Neuronal stem cell (in vitro differentiated cells): ENCODE data around the gene SENP8.

Experiments
- DNase-seq: peaks from one replicate; pipeline ENCODE4 v3.0.0-alpha.2; 2013; ENCODE audit warnings: low spot score
- H2AFZ ChIP-seq: one replicate; pipeline ENCODE4 v1.6.1; 2013; ENCODE audit warnings: mild to moderate bottlenecking, low read length, inconsistent platforms
- H2AK5ac ChIP-seq: 2 replicates; pipeline ENCODE4 v1.6.1; 2013; ENCODE audit warnings: low read depth, mild to moderate bottlenecking, inconsistent platforms, low read length, moderate library complexity, mixed read lengths
- H2BK120ac ChIP-seq: 2 replicates; pipeline ENCODE4 v1.6.1; 2013; ENCODE audit warnings: low read depth, mild to moderate bottlenecking, inconsistent platforms, low read length, moderate library complexity, mixed read lengths
- H2BK12ac ChIP-seq: one replicate; pipeline ENCODE4 v1.6.1; 2013; ENCODE audit warnings: low read length, inconsistent platforms
- H2BK15ac ChIP-seq: 2 replicates; pipeline ENCODE4 v1.6.1; 2013; ENCODE audit warnings: mild to moderate bottlenecking, low read length, inconsistent platforms, mixed read lengths
- H2BK5ac ChIP-seq: one replicate; pipeline ENCODE4 v1.6.1; 2013; ENCODE audit warnings: inconsistent platforms, mild to moderate bottlenecking, low read length, moderate library complexity
- H3K14ac ChIP-seq: one replicate; pipeline ENCODE4 v1.6.1; 2013; ENCODE audit warnings: low read length, inconsistent platforms
- H3K18ac ChIP-seq: 2 replicates; pipeline ENCODE4 v1.6.1; 2013; ENCODE audit warnings: low read length, inconsistent platforms
- H3K23ac ChIP-seq: 2 replicates; pipeline ENCODE4 v1.6.1; 2013; ENCODE audit warnings: low read depth, mild to moderate bottlenecking, mixed read lengths, low read length, inconsistent platforms; ENCODE audit not compliant: poor library complexity
- H3K27ac ChIP-seq: replicated peaks from 3 replicates; pipeline ENCODE4 v1.5.1; 2013; ENCODE audit warnings: low read length, inconsistent platforms
- H3K27me3 ChIP-seq, 3 experiments: 2 replicates each; pipeline ENCODE4 v1.6.1; 2013; ENCODE audit warnings: low read length in 3 of 3, mild to moderate bottlenecking in 2 of 3, inconsistent platforms in 1 of 3, low read depth in 1 of 3, mixed read lengths in 1 of 3, moderate library complexity in 1 of 3; ENCODE audit not compliant: control insufficient read depth in 3 of 3, insufficient read depth in 3 of 3
- H3K36me3 ChIP-seq, 2 donors: replicated peaks in 1 of 2; 2 replicates each; pipeline ENCODE4 v1.6.1; 2013; ENCODE audit warnings: low read length in 2 of 2; ENCODE audit not compliant: control insufficient read depth in 2 of 2, insufficient read depth in 2 of 2
- H3K4ac ChIP-seq: 2 replicates; pipeline ENCODE4 v1.6.1; 2013; ENCODE audit warnings: inconsistent platforms, mild to moderate bottlenecking, low read length, moderate library complexity
- H3K4me1 ChIP-seq, 2 donors: 1 replicate in 1 of 2; 2 replicates in 1 of 2; pipeline ENCODE4 v1.6.1; 2013; ENCODE audit warnings: low read length in 2 of 2, low read depth in 1 of 2; ENCODE audit not compliant: control insufficient read depth in 2 of 2, insufficient read depth in 1 of 2
- H3K4me2 ChIP-seq: one replicate; pipeline ENCODE4 v1.6.1; 2013; ENCODE audit warnings: mild to moderate bottlenecking, low read length, inconsistent platforms; ENCODE audit not compliant: insufficient read depth, poor library complexity, severe bottlenecking
- H3K4me3 ChIP-seq, 2 donors: 2 replicates each; pipeline ENCODE4 v1.5.1; 2013; ENCODE audit warnings: low read length in 2 of 2, mild to moderate bottlenecking in 2 of 2, inconsistent platforms in 1 of 2, moderate library complexity in 1 of 2
- H3K79me1 ChIP-seq: one replicate; pipeline ENCODE4 v1.6.1; 2013; ENCODE audit warnings: low read depth, mild to moderate bottlenecking, inconsistent platforms, low read length, moderate library complexity
- H3K9ac ChIP-seq: one replicate; pipeline ENCODE4 v1.6.1; 2013; ENCODE audit warnings: mild to moderate bottlenecking, low read depth, low read length, inconsistent platforms; ENCODE audit not compliant: poor library complexity
- H3K9me3 ChIP-seq, 2 donors: replicated peaks in 1 of 2; 2 replicates each; pipeline versions ENCODE3 to v1.6.1; 2013; ENCODE audit warnings: low read length in 2 of 2, mild to moderate bottlenecking in 2 of 2, inconsistent platforms in 1 of 2, low read depth in 1 of 2, mixed read lengths in 1 of 2, moderate library complexity in 1 of 2; ENCODE audit not compliant: control insufficient read depth in 2 of 2, insufficient read depth in 1 of 2
- H4K8ac ChIP-seq: one replicate; pipeline ENCODE4 v1.6.1; 2013; ENCODE audit warnings: low read depth, mild to moderate bottlenecking, inconsistent platforms, low read length, moderate library complexity
- H4K91ac ChIP-seq: one replicate; pipeline ENCODE4 v1.6.1; 2013; ENCODE audit warnings: low read length, low read depth, mild to moderate bottlenecking, inconsistent platforms; ENCODE audit not compliant: poor library complexity
- WGBS, 2 donors: extraction: QIAGEN DNeasy Blood & Tissue Kit; methylation state at CpG; one replicate each; pipeline ENCODE4 v1.1.7; 2013; ENCODE audit warnings: missing lambda C conversion rate in 2 of 2, mixed read lengths in 1 of 2; ENCODE audit not compliant: insufficient read length in 2 of 2, insufficient replicate concordance in 1 of 2; ENCODE audit errors: extremely low coverage in 2 of 2; 5-methylcytosine and 5-hydroxymethylcytosine counted together

The SENP8 gene

DNA sequence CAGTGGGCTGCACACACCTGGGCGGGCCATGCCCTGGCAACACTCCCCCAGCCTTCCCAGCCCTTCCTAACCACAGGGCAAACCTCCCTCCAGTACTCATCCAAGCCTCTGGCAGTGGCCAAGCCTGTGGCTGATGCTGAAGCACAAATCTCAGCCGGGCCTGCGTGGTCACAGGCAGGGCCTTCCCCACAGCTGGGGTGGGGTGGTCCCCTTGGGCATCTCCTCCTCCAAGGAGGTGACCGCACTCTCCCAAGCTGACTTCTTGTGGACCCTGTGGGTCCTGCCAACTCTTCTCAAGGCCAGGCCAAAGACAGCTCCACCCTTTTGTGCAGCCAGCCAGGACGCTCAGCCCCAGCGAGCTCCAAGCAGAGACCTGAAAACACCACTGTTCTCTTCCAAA is 58.0 kb downstream of the SENP8 start:
- Histone ChIP-seq H3K4me2 (no peak overlapping the region), H3K4ac (no peak overlapping the region), H3K9ac (no peak overlapping the region), H3K4me3 (no peak overlapping the region), H3K36me3 (no peaks in the 10 kb centered on the region), H3K18ac (peak overlapping the region; percentile 15), H2BK15ac (peak overlapping the region; percentile 7), H3K27ac (no peak overlapping the region), H3K79me1 (no peaks in the 10 kb centered on the region), H2AK5ac (peak overlapping the region; percentile 11), H3K4me1 (peaks cover 17 to 23% of the 10 kb centered on the region in 2 donors), H4K8ac (no peak overlapping the region), H3K27me3 (peaks cover 0 to 36% (median 0%) of the 10 kb centered on the region in 3 experiments), H4K91ac (no peak overlapping the region), H2BK120ac (no peak overlapping the region), H2BK5ac (no peak overlapping the region), H3K23ac (no peak overlapping the region), H2BK12ac (no peak overlapping the region), H2AFZ (no peak overlapping the region), H3K9me3 (no peaks in the 10 kb centered on the region), H3K14ac (no peak overlapping the region)
- DNase-seq: no peak
- WGBS, 2 donors: no CpG with 5 or more reads among the region's 6 CpGs

- Histone ChIP-seq H3K79me1 (no peaks in the 10 kb centered on the region), H3K23ac (no peak overlapping the region), H3K18ac (no peak overlapping the region), H2BK12ac (no peak overlapping the region), H3K36me3 (no peaks in the 10 kb centered on the region), H3K4me2 (no peak overlapping the region), H2BK5ac (no peak overlapping the region), H3K9me3 (no peaks in the 10 kb centered on the region), H4K91ac (no peak overlapping the region), H2BK15ac (peak overlapping the region; percentile 7), H3K9ac (no peak overlapping the region), H3K4ac (no peak overlapping the region), H3K27me3 (peaks cover 0 to 39% (median 0%) of the 10 kb centered on the region in 3 experiments), H3K14ac (no peak overlapping the region), H2BK120ac (no peak overlapping the region), H2AK5ac (no peak overlapping the region), H3K4me3 (no peak overlapping the region), H2AFZ (no peak overlapping the region), H4K8ac (no peak overlapping the region), H3K4me1 (peaks cover 17 to 25% of the 10 kb centered on the region in 2 donors), H3K27ac (no peak overlapping the region)
- no peak for DNase-seq
- WGBS, 2 donors: no CpG with 5 or more reads among the region's 3 CpGs
Observed at GRCh38 chr15:72176743-72177142, 58.5 kb downstream of the SENP8 start.

- H3K9ac ChIP-seq: no peak overlapping the region
- peaks cover 0 to 54% (median 6%) of the 10 kb centered on the region in 3 experiments for H3K27me3 ChIP-seq
- H3K79me1 ChIP-seq: no peaks in the 10 kb centered on the region
- no peak overlapping the region for H3K4me2 ChIP-seq
- peak overlapping the region; percentile 31 for H2AK5ac ChIP-seq
- H3K14ac ChIP-seq: no peak overlapping the region
- H2AFZ ChIP-seq: peak overlapping the region; percentile 59
- no peak overlapping the region for H3K27ac ChIP-seq
- DNase-seq: no peak
- H3K18ac ChIP-seq: peak overlapping the region; percentile 67
- no peak overlapping the region for H4K91ac ChIP-seq
- no peak overlapping the region for H3K4ac ChIP-seq
- H3K36me3 ChIP-seq: no peaks in the 10 kb centered on the region
- no peak overlapping the region for H3K23ac ChIP-seq
- no CpG with 5 or more reads among the region's 13 CpGs for WGBS, 2 donors
- no peak overlapping the region for H4K8ac ChIP-seq
- peak overlapping the region; percentile 64 for H2BK120ac ChIP-seq
- peak overlapping the region; percentile 53 for H2BK15ac ChIP-seq
- H2BK12ac ChIP-seq: no peak overlapping the region
- H3K4me3 ChIP-seq: no peak overlapping the region
- peak overlapping the region; percentile 92 for H2BK5ac ChIP-seq
- no peaks in the 10 kb centered on the region for H3K9me3 ChIP-seq
- peaks cover 23 to 29% of the 10 kb centered on the region in 2 donors for H3K4me1 ChIP-seq
Observed at GRCh38 chr15:72178976-72179585, 60.9 kb downstream of the SENP8 start.

DNA sequence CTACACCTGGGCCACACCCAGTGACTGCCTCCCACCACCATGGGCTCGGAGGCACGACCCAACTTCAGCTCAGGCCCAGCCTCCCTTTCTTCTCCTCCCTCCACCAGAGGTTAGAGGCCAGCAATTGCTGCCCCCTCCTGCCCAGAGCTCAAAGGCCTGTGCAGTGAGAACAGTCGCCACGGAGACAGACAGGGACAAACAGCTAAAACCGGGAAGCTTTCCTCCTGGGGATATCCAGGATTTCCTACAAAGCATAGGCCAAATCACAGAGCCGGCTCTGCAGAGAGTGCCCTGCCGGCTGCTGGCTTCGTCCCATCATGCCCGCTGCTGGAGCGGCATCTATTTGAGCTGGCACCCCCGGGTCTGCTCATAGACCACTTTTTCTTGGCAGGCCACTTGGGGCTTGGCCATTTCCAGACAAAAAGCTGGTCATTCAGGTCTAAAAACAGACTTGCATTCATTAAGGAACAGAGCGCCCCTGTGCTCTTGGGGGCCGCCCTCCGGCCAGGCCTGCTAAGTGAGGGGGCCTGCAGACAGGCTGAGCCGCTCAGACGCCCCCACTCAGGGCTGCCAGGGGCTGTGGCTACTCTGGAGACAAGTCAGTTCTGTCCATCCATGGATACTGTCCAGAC is 61.9 kb downstream of the SENP8 start:
- DNase-seq: no peak

More for the DNA sequence above, 61.9 kb downstream of the SENP8 start:
- Histone ChIP-seq H3K4me1 (peaks cover 25 to 31% of the 10 kb centered on the region in 2 donors), H2AK5ac (no peak overlapping the region), H3K23ac (no peak overlapping the region), H3K4me2 (no peak overlapping the region), H3K4me3 (no peak overlapping the region), H3K18ac (peak overlapping the region; percentile 32), H4K8ac (no peak overlapping the region), H2AFZ (peak overlapping the region; percentile 59), H2BK5ac (peak overlapping the region; percentile 1), H2BK15ac (no peak overlapping the region), H2BK12ac (no peak overlapping the region), H3K9me3 (no peaks in the 10 kb centered on the region), H4K91ac (no peak overlapping the region), H3K14ac (no peak overlapping the region), H3K79me1 (no peaks in the 10 kb centered on the region), H3K27me3 (peaks cover 0 to 54% (median 8%) of the 10 kb centered on the region in 3 experiments), H3K4ac (no peak overlapping the region), H2BK120ac (peak overlapping the region; percentile 64), H3K9ac (no peak overlapping the region), H3K27ac (no peak overlapping the region), H3K36me3 (no peaks in the 10 kb centered on the region)
- WGBS, 2 donors: no CpG with 5 or more reads among the region's 16 CpGs
